ENCODE data around the gene SMYD3.

SMYD3 gene

GRCh38 chr1:246506674-246507481 is at the start of gene SMYD3:
SMYD3 (minus strand) TSS chr1:246507279.
- peak; percentile 83 for DNase-seq

- no peak for DNase-seq
Measured at GRCh38 chr1:246554201-246554600, 47.1 kb upstream of the SMYD3 start.

GRCh38 chr1:246552110-246552509 is 45.0 kb upstream of the SMYD3 start:
- no peak for DNase-seq

- no peak for DNase-seq
Measured at GRCh38 chr1:246550402-246550801, 43.3 kb upstream of the SMYD3 start.

- no peak for DNase-seq
Measured at GRCh38 chr1:246549665-246550064, 42.6 kb upstream of the SMYD3 start.

- no peak for DNase-seq
Measured at GRCh38 chr1:246544001-246544400, 36.9 kb upstream of the SMYD3 start.

- no peak for DNase-seq
Measured at GRCh38 chr1:246540738-246541491, 33.8 kb upstream of the SMYD3 start.

- DNase-seq, result no peak
Measured at GRCh38 chr1:246537887-246538286, 30.8 kb upstream of the SMYD3 start.

- DNase-seq, result no peak
Measured at GRCh38 chr1:246537441-246537840, 30.4 kb upstream of the SMYD3 start.

GRCh38 chr1:246534114-246534513 is 27.0 kb upstream of the SMYD3 start:
- peak; percentile 62 for DNase-seq

GRCh38 chr1:246533371-246533905 is 26.4 kb upstream of the SMYD3 start:
- no peak for DNase-seq

GRCh38 chr1:246532519-246532918 is 25.4 kb upstream of the SMYD3 start:
- DNase-seq, result no peak

GRCh38 chr1:246530482-246530881 is 23.4 kb upstream of the SMYD3 start:
- DNase-seq, result no peak

- no peak for DNase-seq
Measured at GRCh38 chr1:246528933-246529731, 22.1 kb upstream of the SMYD3 start.

- no peak for DNase-seq
Measured at GRCh38 chr1:246527402-246528088, 20.5 kb upstream of the SMYD3 start.

- DNase-seq, result no peak
Measured at GRCh38 chr1:246526915-246527314, 19.8 kb upstream of the SMYD3 start.

- DNase-seq, result no peak
Measured at GRCh38 chr1:246526380-246526779, 19.3 kb upstream of the SMYD3 start.

GRCh38 chr1:246519514-246519913 is 12.4 kb upstream of the SMYD3 start:
- no peak for DNase-seq

GRCh38 chr1:246518456-246519205 is 11.6 kb upstream of the SMYD3 start:
- no peak for DNase-seq

GRCh38 chr1:246517391-246517790 is 10.3 kb upstream of the SMYD3 start:
- no peak for DNase-seq

- DNase-seq, result no peak
Measured at GRCh38 chr1:246516126-246516525, 9.0 kb upstream of the SMYD3 start.

All from NCI-H2227 treated with DMSO at 0.1 percent for 48 hours (cell line).